WTC11 (cell line): ENCODE data around the gene LEF1. TPM values are rescaled to one million over a fixed set of nuclear protein-coding genes. Genes with fewer than 3 reads are reported as not detected.

Experiments used
- ATAC-seq: fragments of 200-7000 bp; cut with Tn5 transposase; 2 replicates; pipeline ENCODE4 v1.10.0; 2021; ENCODE audit warnings: mild to moderate bottlenecking, moderate library complexity
- CTCF ChIA-PET: fragments of 300-600 bp; sonication (Branson Sonifier 250); formaldehyde crosslinking; loops from one replicate; lab custom pipeline; 2021; ENCODE audit warnings: antibody characterized with exemption; lab: Charles Lee
- POLR2A ChIA-PET: fragments of 350-600 bp; sonication (Branson Sonifier 250); formaldehyde crosslinking; loops from one replicate; lab custom pipeline; 2021; ENCODE audit warnings: antibody characterized with exemption; lab: Charles Lee
- DNase-seq: peaks from one replicate; pipeline ENCODE4 v3.0.0; 2021; ENCODE audit warnings: low spot score
- H3K27ac Mint-ChIP-seq: 2 replicates; pipeline ENCODE4 v1.8.0; 2021; ENCODE audit warnings: mixed read lengths
- H3K27me3 Mint-ChIP-seq: 2 replicates; pipeline ENCODE4 v1.8.0; 2021; ENCODE audit warnings: low read depth, mild to moderate bottlenecking, moderate library complexity, mixed read lengths
- H3K36me3 Mint-ChIP-seq: 2 replicates; pipeline ENCODE4 v1.8.0; 2021; ENCODE audit warnings: mixed read lengths
- H3K4me1 Mint-ChIP-seq: 2 replicates; pipeline ENCODE4 v1.8.0; 2022; ENCODE audit warnings: mixed read lengths
- H3K4me3 Mint-ChIP-seq: 2 replicates; pipeline ENCODE4 v1.8.0; 2021; ENCODE audit warnings: mild to moderate bottlenecking, moderate library complexity, mixed read lengths
- H3K9me3 Mint-ChIP-seq: 2 replicates; pipeline ENCODE4 v1.8.0; 2021; ENCODE audit warnings: mixed read lengths
- ATF1 ChIP-seq: sonication (generic); formaldehyde crosslinking; IDR thresholded peaks from 2 replicates; pipeline ENCODE4 v1.8.1; 2023; ENCODE audit warnings: mild to moderate bottlenecking, moderate library complexity, missing genetic modification reagents
- E2F5 ChIP-seq: sonication (generic); formaldehyde crosslinking; IDR thresholded peaks from 2 replicates; pipeline ENCODE4 v1.8.1; 2022; ENCODE audit warnings: mild to moderate bottlenecking, moderate library complexity, missing genetic modification reagents
- HMGA2 ChIP-seq: fragments of 250-450 bp; sonication (Bioruptor Pico); IDR thresholded peaks from 2 replicates; pipeline ENCODE4 v1.4.0; 2021; ENCODE audit warnings: mild to moderate bottlenecking, moderate library complexity
- KAT7 ChIP-seq: sonication (generic); formaldehyde crosslinking; IDR thresholded peaks from 2 replicates; pipeline ENCODE4 v1.8.1; 2023; ENCODE audit warnings: missing genetic modification reagents, mild to moderate bottlenecking, borderline replicate concordance
- MLX ChIP-seq: sonication (generic); formaldehyde crosslinking; IDR thresholded peaks from 2 replicates; pipeline ENCODE4 v1.8.1; 2023; ENCODE audit warnings: mild to moderate bottlenecking, missing genetic modification reagents, moderate library complexity
- MXD4 ChIP-seq: fragments of 250-450 bp; sonication (Bioruptor Pico); IDR thresholded peaks from 2 replicates; pipeline ENCODE4 v1.8.0; 2021; ENCODE audit warnings: mild to moderate bottlenecking, moderate library complexity, borderline replicate concordance
- NR1H2 ChIP-seq: sonication (generic); formaldehyde crosslinking; IDR thresholded peaks from 2 replicates; pipeline ENCODE4 v1.9.0; 2021; ENCODE audit warnings: mild to moderate bottlenecking, moderate library complexity, missing genetic modification reagents
- RORB ChIP-seq: fragments of 250-450 bp; sonication (Bioruptor Pico); IDR thresholded peaks from 2 replicates; pipeline ENCODE4 v1.9.0; 2021; ENCODE audit warnings: mild to moderate bottlenecking
- SP1 ChIP-seq: sonication (generic); formaldehyde crosslinking; conservative IDR thresholded peaks from 2 replicates; pipeline ENCODE4 v1.8.1; 2022; ENCODE audit warnings: missing genetic modification reagents
- ZBTB43 ChIP-seq: sonication (generic); formaldehyde crosslinking; IDR thresholded peaks from 2 replicates; pipeline ENCODE4 v1.8.1; 2023; ENCODE audit warnings: mild to moderate bottlenecking, missing genetic modification reagents
- ZNF317 ChIP-seq: sonication (generic); formaldehyde crosslinking; IDR thresholded peaks from 2 replicates; pipeline ENCODE4 v1.8.1; 2023; ENCODE audit warnings: low read depth, mild to moderate bottlenecking, moderate library complexity, missing genetic modification reagents, borderline replicate concordance
- ZNF416 ChIP-seq: fragments of 250-450 bp; sonication (Bioruptor Pico); IDR thresholded peaks from 2 replicates; pipeline ENCODE4 v1.9.0; 2021; ENCODE audit warnings: mild to moderate bottlenecking, inconsistent platforms
- ZNF671 ChIP-seq: fragments of 250-450 bp; sonication (Bioruptor Pico); IDR thresholded peaks from 2 replicates; pipeline ENCODE4 v1.8.0; 2021; ENCODE audit warnings: mild to moderate bottlenecking
- total RNA-seq: library from RNA; stranded (reverse); gene quantifications from 3 replicates; pipeline ENCODE4 v1.2.3, GENCODE V29; 2021
- TF ChIP-seq, protein P1 (sequence below): sonication (generic); formaldehyde crosslinking; IDR thresholded peaks from 2 replicates; pipeline ENCODE4 v1.8.0; 2023; ENCODE audit warnings: missing genetic modification reagents
- TF ChIP-seq, protein P2 (sequence below): sonication (generic); formaldehyde crosslinking; IDR thresholded peaks from 2 replicates; pipeline ENCODE4 v1.8.0; 2022; ENCODE audit warnings: mild to moderate bottlenecking, missing genetic modification reagents
- TF ChIP-seq, protein P3 (sequence below): fragments of 200-600 bp; IDR thresholded peaks from 2 replicates; pipeline ENCODE4 v1.8.0; 2022; ENCODE audit warnings: antibody characterized with exemption
- TF ChIP-seq, protein P4 (sequence below): sonication (generic); formaldehyde crosslinking; IDR thresholded peaks from 2 replicates; pipeline ENCODE4 v1.8.1; 2022; ENCODE audit warnings: mild to moderate bottlenecking, missing genetic modification reagents, moderate library complexity, borderline replicate concordance
- TF ChIP-seq, protein P5 (sequence below): fragments of 250-450 bp; sonication (Bioruptor Pico); IDR thresholded peaks from 2 replicates; pipeline ENCODE4 v1.9.0; 2021; ENCODE audit warnings: mild to moderate bottlenecking
- TF ChIP-seq, protein P6 (sequence below): fragments of 250-450 bp; sonication (Bioruptor Pico); IDR thresholded peaks from 2 replicates; pipeline ENCODE4 v2.1.2; 2022; ENCODE audit warnings: mild to moderate bottlenecking, moderate library complexity

LEF1 gene
- total RNA-seq, 1 experiment from 2014 or later: 1.3 TPM

- no peaks in the 10 kb centered on the region for H3K36me3 Mint-ChIP-seq
- ATAC-seq (no peak), DNase-seq (no peak)
- no peak overlapping the region for H3K4me3 Mint-ChIP-seq
- H3K4me1 Mint-ChIP-seq: peaks cover 32% of the 10 kb centered on the region
- TF ChIP-seq ZNF317 (no peak), KAT7 (CRISPR knock-in tag) (no peak)
- TF ChIP-seq, protein P1, sequence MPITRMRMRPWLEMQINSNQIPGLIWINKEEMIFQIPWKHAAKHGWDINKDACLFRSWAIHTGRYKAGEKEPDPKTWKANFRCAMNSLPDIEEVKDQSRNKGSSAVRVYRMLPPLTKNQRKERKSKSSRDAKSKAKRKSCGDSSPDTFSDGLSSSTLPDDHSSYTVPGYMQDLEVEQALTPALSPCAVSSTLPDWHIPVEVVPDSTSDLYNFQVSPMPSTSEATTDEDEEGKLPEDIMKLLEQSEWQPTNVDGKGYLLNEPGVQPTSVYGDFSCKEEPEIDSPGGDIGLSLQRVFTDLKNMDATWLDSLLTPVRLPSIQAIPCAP: no peak
- TF ChIP-seq, protein P2, sequence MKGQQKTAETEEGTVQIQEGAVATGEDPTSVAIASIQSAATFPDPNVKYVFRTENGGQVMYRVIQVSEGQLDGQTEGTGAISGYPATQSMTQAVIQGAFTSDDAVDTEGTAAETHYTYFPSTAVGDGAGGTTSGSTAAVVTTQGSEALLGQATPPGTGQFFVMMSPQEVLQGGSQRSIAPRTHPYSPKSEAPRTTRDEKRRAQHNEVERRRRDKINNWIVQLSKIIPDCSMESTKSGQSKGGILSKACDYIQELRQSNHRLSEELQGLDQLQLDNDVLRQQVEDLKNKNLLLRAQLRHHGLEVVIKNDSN (CRISPR knock-in tag): no peak
- TF ChIP-seq, protein P3, sequence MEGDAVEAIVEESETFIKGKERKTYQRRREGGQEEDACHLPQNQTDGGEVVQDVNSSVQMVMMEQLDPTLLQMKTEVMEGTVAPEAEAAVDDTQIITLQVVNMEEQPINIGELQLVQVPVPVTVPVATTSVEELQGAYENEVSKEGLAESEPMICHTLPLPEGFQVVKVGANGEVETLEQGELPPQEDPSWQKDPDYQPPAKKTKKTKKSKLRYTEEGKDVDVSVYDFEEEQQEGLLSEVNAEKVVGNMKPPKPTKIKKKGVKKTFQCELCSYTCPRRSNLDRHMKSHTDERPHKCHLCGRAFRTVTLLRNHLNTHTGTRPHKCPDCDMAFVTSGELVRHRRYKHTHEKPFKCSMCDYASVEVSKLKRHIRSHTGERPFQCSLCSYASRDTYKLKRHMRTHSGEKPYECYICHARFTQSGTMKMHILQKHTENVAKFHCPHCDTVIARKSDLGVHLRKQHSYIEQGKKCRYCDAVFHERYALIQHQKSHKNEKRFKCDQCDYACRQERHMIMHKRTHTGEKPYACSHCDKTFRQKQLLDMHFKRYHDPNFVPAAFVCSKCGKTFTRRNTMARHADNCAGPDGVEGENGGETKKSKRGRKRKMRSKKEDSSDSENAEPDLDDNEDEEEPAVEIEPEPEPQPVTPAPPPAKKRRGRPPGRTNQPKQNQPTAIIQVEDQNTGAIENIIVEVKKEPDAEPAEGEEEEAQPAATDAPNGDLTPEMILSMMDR: no peak
- TF ChIP-seq, protein P4, sequence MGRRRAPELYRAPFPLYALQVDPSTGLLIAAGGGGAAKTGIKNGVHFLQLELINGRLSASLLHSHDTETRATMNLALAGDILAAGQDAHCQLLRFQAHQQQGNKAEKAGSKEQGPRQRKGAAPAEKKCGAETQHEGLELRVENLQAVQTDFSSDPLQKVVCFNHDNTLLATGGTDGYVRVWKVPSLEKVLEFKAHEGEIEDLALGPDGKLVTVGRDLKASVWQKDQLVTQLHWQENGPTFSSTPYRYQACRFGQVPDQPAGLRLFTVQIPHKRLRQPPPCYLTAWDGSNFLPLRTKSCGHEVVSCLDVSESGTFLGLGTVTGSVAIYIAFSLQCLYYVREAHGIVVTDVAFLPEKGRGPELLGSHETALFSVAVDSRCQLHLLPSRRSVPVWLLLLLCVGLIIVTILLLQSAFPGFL (CRISPR knock-in tag): no peak
- POLR2A ChIA-PET: interaction anchor here (0.5 to 0.7 kb wide), 2 partner anchors 15 to 74 kb away, joined by 3 read pairs; no protein-coding TSS in a partner anchor
- no peaks in the 10 kb centered on the region for H3K9me3 Mint-ChIP-seq
- H3K27ac Mint-ChIP-seq: no peak overlapping the region
- H3K27me3 Mint-ChIP-seq: peaks cover 5% of the 10 kb centered on the region; the same call in 1 of the 2 replicates
- CTCF ChIA-PET: no interaction called here
Measured at GRCh38 chr4:108107729-108108382, 60.9 kb downstream of the LEF1 start.

- CTCF ChIA-PET: no interaction called here
- TF ChIP-seq MXD4 (CRISPR knock-in tag): no peak
- H3K27me3 Mint-ChIP-seq: peaks cover 5% of the 10 kb centered on the region; the same call in 1 of the 2 replicates
- H3K9me3 Mint-ChIP-seq: no peaks in the 10 kb centered on the region
- no peak for ATAC-seq
- no peaks in the 10 kb centered on the region for H3K36me3 Mint-ChIP-seq
- H3K4me1 Mint-ChIP-seq: peaks cover 30% of the 10 kb centered on the region
- POLR2A ChIA-PET: no interaction called here
- H3K27ac Mint-ChIP-seq: no peak overlapping the region
- DNase-seq: no peak
- H3K4me3 Mint-ChIP-seq: no peak overlapping the region
Measured at GRCh38 chr4:108107101-108107500, 61.6 kb downstream of the LEF1 start.

GRCh38 chr4:108106186-108106585 is 62.5 kb downstream of the LEF1 start:
- Mint-ChIP-seq H3K27me3 (peaks cover 5% of the 10 kb centered on the region; the same call in 1 of the 2 replicates), H3K4me1 (peaks cover 28% of the 10 kb centered on the region), H3K36me3 (no peaks in the 10 kb centered on the region), H3K9me3 (no peaks in the 10 kb centered on the region), H3K27ac (no peak overlapping the region), H3K4me3 (no peak overlapping the region)
- ChIA-PET CTCF (no interaction called here), POLR2A (no interaction called here)
- no peak for ATAC-seq
- DNase-seq: no peak
- TF ChIP-seq, protein P5, sequence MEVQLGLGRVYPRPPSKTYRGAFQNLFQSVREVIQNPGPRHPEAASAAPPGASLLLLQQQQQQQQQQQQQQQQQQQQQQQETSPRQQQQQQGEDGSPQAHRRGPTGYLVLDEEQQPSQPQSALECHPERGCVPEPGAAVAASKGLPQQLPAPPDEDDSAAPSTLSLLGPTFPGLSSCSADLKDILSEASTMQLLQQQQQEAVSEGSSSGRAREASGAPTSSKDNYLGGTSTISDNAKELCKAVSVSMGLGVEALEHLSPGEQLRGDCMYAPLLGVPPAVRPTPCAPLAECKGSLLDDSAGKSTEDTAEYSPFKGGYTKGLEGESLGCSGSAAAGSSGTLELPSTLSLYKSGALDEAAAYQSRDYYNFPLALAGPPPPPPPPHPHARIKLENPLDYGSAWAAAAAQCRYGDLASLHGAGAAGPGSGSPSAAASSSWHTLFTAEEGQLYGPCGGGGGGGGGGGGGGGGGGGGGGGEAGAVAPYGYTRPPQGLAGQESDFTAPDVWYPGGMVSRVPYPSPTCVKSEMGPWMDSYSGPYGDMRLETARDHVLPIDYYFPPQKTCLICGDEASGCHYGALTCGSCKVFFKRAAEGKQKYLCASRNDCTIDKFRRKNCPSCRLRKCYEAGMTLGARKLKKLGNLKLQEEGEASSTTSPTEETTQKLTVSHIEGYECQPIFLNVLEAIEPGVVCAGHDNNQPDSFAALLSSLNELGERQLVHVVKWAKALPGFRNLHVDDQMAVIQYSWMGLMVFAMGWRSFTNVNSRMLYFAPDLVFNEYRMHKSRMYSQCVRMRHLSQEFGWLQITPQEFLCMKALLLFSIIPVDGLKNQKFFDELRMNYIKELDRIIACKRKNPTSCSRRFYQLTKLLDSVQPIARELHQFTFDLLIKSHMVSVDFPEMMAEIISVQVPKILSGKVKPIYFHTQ (CRISPR knock-in tag): no peak
- TF ChIP-seq MLX (CRISPR knock-in tag) (no peak), E2F5 (no peak), NR1H2 (CRISPR knock-in tag) (no peak), ZNF671 (CRISPR knock-in tag) (no peak), ATF1 (CRISPR knock-in tag) (no peak), RORB (CRISPR knock-in tag) (no peak), SP1 (CRISPR knock-in tag) (no peak), ZBTB43 (no peak), HMGA2 (CRISPR knock-in tag) (no peak), ZNF416 (CRISPR knock-in tag) (no peak)
- TF ChIP-seq, protein P6, sequence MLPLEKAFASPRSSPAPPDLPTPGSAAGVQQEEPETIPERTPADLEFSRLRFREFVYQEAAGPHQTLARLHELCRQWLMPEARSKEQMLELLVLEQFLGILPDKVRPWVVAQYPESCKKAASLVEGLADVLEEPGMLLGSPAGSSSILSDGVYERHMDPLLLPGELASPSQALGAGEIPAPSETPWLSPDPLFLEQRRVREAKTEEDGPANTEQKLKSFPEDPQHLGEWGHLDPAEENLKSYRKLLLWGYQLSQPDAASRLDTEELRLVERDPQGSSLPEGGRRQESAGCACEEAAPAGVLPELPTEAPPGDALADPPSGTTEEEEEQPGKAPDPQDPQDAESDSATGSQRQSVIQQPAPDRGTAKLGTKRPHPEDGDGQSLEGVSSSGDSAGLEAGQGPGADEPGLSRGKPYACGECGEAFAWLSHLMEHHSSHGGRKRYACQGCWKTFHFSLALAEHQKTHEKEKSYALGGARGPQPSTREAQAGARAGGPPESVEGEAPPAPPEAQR: no peak
